ENCODE results near the gene NGEF.

GRCh38 chr2:232928551-232929302, 84.3 kb downstream of the NGEF start:
- no peak for TF ChIP-seq CTCF (IDR thresholded peaks at IDR 0.05)
- no peak for TF ChIP-seq POLR2A (IDR thresholded peaks at IDR 0.05)
